HG03432 (cell line): ENCODE results near the gene CLCN2.
"Not testable (repeated sequence)": the region's sequence is repeated elsewhere in the genome, so short reads cannot be mapped to it uniquely, and the experiment has no call there.

Experiments
- ATAC-seq: cut with Tn5 transposase; IDR thresholded peaks from one replicate; pipeline ENCODE4 v1.9.1; 2021; ENCODE audit warnings: mild to moderate bottlenecking, moderate library complexity; ENCODE audit not compliant: unreplicated experiment

Gene CLCN2

DNA sequence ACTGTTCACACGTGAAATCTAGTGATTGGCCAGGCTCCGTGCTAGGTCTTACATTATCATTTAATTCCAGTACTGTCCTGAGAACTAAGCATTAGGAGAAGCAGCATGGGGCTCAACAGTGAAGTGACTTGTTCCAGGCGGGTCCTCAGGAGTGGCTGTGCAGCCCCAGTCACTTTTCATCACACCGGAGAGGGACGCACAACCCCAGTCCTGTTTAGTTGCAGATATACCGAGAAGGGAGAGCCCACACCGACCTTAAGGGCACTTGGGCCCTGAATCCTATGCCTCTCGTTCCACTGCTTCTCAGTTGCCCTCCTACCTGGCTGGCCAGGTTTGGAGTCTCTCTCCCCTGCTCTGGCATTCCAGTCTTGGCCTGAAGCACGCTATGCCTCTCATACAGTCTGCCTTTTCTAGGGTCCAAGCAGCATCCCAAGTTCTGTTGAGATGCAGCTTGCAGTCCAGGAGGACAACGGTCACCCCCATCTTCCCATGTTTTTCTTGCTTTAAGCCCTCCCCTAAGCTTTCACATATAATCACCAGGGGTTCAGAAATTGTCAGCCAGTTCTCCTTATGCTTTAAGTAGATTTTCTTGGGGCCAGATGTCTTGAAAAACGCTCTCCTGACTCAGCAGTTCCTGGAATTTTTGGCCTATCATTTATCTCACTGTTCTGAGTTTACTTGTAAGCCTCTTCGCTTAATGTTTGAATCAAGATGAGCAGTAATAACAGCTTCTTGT is 13.9 kb downstream of the CLCN2 start:
- ATAC-seq: no peak

DNA sequence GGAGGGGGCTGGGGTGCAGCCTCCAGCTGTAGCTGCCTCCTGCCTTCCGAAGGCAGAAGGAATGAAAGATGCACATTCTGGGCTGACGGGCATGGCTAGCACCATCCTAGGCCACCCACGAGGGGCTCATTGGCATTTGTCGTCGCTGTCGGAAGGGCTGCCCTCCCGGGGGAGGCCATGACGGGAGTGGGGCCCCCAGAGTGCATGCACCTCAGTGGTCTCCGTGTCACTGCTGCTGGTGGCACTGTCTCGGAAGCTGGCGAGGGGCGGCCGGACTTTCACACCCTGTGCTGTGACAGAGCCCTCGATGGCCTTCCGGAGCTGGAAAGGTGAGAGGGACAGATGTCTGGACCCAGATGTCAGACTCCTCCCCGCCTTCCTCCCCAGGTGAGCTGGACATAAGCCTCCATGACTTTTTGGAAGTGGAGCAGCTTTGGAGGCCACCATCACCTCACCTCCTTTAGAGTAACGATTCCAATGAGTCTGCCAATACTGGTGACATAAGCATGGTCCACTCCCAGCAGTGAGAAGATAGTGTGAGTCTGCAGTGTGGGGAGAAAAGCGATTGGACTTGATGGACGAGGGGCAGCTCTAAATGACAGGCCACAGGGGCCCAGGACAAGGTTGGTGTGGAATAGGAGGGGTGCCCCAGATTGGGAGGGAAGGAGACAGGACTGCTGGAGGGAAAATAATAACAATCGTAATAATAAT is 14.8 kb downstream of the CLCN2 start:
- ATAC-seq: no peak

DNA sequence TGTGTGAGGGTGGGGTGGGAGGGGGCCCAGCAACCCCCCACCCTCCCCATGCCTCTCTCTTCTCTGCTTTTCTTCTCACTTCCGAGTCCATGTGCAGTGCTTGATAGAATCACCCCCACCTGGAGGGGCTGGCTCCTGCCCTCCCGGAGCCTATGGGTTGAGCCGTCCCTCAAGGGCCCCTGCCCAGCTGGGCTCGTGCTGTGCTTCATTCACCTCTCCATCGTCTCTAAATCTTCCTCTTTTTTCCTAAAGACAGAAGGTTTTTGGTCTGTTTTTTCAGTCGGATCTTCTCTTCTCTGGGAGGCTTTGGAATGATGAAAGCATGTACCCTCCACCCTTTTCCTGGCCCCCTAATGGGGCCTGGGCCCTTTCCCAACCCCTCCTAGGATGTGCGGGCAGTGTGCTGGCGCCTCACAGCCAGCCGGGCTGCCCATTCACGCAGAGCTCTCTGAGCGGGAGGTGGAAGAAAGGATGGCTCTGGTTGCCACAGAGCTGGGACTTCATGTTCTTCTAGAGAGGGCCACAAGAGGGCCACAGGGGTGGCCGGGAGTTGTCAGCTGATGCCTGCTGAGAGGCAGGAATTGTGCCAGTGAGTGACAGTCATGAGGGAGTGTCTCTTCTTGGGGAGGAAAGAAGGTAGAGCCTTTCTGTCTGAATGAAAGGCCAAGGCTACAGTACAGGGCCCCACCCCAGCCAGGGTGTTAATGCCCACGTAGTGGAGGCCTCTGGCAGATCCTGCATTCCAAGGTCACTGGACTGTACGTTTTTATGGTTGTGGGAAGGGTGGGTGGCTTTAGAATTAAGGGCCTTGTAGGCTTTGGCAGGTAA is 15.9 kb downstream of the CLCN2 start:
- no peak for ATAC-seq

DNA sequence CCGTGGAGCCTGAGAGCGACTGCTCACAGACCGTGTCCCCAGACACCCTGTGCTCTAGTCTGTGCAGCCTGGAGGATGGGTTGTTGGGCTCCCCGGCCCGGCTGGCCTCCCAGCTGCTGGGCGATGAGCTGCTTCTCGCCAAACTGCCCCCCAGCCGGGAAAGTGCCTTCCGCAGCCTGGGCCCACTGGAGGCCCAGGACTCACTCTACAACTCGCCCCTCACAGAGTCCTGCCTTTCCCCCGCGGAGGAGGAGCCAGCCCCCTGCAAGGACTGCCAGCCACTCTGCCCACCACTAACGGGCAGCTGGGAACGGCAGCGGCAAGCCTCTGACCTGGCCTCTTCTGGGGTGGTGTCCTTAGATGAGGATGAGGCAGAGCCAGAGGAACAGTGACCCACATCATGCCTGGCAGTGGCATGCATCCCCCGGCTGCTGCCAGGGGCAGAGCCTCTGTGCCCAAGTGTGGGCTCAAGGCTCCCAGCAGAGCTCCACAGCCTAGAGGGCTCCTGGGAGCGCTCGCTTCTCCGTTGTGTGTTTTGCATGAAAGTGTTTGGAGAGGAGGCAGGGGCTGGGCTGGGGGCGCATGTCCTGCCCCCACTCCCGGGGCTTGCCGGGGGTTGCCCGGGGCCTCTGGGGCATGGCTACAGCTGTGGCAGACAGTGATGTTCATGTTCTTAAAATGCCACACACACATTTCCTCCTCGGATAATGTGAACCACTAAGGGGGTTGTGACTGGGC is 16.7 kb downstream of the CLCN2 start:
- no peak for ATAC-seq

DNA sequence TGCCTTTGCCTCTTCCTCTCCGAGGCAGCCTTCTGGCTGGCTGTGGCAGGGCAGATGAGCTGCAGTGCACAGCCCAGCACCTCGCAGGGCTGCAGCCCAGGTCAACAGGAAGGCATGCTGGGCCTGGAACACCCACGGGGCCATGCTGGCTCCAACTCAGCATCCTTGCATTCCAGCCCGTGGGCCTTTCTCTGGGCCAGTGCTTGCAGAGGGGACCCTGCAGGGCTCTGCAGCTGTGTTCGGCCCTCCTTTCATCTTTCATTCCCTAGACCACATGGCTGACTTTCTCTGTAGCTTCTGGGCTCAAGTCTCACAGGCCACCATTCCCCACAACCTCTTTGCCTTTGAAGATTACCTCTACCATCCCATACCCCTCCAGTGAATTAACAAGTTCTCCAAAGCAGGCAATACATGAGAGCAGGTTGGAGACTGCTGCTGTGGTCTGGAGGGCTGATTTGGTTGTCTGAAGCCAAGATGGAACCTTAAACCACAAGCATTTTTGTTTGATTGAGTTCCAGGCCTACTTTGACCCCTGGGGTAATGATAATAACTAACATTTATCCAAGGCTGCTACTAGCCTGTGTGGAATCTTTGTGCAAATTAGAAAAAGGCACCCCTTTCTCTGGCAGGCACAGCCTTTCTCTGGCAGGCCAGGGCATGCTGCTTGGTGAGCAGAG is 18.1 kb downstream of the CLCN2 start:
- no peak for ATAC-seq

DNA sequence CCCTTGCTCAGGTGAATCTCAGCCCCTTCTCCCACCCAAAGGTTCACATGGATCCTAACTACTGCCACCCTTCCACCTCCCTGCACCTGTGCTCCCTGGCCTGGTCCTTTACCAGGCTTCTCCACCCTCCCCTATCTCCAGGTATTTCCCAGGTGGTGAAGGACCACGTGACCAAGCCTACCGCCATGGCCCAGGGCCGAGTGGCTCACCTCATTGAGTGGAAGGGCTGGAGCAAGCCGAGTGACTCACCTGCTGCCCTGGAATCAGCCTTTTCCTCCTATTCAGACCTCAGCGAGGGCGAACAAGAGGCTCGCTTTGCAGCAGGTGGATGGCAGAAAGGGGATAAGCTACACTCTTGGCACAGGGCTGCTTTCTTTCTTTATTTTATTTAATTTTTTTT is 19.5 kb downstream of the CLCN2 start:
- ATAC-seq: no peak

DNA sequence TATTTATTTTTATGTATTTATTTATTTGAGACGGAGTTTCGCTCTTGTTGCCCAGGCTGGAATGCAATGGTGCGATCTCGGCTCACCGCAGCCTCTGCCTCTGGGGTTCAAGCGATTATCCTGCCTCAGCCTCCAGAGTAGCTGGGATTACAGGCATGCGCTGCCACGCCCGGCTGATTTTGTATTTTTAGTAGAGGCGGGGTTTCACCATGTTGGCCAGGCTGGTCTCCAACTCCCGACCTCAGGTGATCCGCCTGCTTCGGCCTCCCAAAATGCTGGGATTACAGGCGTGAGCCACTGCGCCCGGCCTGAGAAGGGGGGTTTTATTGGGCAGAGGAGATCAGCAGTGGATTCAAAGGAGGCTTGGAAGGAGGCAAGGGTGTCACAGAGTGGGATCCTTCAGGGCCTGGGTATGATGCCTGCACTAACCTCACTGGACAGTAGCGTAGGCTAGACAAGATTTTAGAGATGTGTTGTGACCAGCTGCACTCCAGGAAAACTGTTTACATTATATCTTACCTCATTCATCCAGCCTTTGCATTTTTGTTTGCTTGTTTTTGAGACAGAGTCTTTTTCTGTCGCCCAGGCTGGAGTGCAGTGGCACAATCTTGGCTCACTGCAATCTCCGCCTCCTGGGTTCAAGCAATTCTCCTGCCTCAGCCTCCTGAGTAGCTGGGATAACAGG is 21.8 kb downstream of the CLCN2 start:
- not testable (repeated sequence) for ATAC-seq

DNA sequence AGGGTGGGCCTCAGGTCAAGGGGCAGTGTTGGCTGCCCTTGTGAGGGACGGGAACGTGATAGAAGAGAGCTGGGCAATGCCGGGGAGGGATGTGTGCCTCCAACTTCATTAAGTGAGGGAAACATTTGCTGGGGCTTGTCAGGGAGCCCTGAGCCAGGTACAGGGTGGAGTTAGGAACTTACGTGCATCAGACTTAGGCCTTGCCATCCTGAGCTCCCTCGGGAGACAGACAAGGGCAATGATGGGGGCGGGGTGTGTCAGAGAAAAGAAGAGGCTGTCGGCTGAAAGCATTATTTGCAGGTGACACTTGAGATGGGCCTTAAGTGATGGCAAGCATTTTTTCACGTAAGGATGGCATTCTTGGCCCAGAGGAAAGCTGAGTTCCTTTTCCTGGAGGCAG is 22.4 kb downstream of the CLCN2 start:
- ATAC-seq: no peak

DNA sequence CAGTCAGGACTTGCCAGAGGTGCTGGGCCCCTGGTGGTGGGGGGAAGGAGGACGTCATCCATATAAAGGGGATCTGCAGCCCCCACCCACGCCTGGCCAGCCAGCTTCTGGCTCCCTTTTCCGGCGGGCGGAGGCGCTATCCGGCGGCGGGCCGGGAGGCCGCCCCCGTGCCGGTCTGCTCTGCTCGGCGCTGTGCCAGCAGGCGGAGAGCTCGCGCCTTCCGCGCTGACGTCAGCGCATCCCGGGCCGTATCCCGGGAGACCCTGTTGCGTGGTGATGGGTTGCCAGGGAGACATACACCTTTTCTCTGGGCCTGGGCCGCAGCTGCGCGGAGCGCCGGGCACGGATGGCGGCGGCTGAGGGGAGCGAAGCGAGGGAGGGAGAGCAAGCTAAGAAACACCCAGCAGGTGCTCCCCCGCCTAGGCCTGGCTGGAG is 22.9 kb downstream of the CLCN2 start:
- no peak for ATAC-seq

DNA sequence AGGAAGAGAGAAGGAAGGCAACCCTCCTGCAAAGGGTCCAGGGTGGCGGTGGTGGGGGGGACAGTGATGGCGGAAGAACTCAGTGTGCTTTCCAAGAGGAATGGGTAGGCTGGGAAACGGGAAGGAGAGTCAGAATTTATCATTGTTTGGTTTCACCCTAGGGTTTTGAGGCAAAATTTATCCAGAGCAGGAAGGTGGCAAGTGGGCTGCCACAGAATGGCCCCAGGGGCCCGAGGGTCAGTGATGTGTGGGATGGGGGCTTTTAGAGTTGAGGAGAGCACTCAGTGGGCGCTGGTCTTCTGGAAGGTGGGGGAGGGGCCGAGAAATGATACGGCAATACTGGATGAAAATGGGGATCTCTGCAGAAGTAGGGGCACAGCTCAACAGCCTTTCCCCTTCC is 23.4 kb downstream of the CLCN2 start:
- ATAC-seq: no peak

DNA sequence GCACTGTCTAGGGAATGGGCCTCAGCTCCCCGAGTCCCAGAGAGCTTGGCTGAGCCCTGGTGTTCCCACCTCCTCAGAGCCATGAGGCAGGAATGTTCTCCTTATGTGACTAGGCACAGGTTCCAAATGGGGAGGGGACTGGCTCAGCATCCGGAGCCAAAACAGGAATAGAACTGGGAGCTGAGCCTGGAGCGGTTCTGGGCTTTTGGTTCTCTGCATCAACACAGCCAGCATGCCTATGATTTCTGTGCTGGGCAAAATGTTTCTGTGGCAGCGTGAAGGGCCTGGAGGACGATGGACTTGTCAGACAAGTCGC is 24.0 kb downstream of the CLCN2 start, which contains the start of gene FAM131A:
FAM131A (plus strand) TSS at position 202 of the 316 bp plus-strand sequence; CDS start at position 233, 31 bp downstream.
- no peak for ATAC-seq

DNA sequence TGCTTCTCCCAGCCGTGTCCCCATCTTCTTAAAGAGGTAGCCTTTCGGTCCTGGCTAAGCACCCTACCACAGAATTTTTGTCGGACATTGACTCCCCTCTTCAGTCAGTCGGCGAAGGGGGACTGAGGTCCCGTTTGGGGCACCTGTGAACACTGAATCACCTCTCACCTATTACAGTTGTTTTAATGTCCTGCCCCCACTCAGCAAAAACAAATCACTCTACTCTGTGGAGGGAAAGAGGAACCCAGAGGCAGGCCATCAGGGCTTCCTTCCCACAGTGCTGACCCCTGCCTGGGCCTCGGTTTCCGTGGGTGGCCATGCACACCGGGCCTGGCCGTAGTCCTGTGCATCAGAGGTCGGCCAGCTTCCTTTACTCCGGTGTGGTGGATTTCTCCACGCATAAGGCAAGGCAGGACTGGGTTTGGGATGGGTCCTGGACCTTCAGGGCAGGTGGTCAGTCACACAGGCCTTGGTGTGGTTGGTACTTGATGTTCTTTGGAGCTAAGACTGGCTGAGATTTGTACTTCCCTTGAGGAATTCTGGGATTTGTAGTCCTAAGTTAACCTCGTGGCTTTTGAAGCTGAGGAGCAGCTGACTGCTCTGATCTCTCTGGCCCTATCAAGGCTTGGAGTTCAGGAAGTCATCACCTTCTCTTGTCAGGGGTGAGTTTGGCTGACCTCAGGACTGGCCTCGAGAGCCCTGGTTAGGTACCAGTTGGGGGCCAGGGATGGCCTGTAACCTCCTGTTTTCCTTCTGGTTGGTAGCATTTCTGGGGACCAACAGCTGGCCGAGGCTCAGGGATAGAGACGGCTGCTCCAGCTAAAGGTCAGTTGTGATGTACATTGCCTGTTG is 24.6 kb downstream of the CLCN2 start:
- ATAC-seq: no peak

DNA sequence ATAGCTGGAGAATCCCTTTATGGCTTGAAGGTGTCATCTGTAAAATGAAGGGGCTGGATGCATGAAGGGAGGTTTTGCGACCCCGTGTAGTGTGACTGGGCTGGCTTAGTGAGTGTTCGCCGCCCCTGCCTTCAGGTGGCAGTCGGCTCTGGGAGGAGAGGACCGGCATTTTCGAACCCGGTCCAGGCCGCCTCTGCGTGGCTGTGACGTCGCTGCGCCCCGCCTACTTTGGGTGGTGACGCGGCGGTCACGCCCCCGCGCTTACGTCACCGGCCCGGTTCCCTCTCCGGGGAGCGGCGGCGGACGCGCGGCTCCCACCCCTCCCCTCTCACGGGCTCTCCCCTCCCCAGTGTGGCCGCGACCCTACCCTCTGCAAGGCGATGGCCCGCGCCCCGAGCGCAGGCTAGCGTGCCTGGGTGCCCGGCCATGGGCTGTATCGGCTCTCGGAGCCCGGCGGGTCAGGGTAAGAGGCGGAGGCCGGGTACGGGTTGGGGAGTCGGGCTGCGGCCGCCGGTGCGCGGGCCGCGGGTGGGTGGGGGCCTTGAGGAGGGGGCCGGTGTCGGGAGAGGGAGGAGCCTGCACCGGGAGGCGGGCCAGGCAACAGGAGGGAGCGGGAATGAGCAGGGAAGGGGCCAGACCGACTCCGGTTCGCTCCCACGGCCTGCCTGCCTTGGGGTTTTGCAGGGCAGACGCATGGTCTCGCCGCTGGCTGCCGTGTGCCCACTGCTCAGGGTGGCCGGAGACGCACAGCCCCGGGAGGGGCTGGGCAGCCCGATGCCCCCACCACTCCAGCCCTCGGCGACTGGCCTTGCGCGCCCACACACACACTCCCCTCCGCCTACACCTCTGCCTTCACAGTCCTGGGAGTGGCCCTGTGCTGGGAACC is 25.5 kb downstream of the CLCN2 start:
- peak; percentile 84 for ATAC-seq

DNA sequence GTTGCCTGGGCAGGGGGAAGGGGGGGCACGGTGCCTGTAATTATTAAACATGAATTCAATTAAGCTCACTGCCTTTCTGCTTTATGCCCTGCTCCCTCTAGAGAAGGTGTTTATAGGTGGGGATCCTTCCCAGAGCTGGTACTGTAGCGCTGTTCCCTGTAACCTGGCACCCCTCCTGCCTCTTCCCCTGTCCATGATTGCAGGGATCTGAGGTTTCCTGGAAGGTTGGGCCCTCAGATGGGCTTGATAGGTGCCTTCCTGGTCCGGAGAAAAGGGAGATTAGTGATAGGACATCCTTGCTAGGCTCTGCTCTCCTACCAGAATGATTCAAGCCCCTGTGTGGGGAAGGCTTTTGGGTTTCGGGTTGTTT is 26.1 kb downstream of the CLCN2 start:
- peak; percentile 4 for ATAC-seq

DNA sequence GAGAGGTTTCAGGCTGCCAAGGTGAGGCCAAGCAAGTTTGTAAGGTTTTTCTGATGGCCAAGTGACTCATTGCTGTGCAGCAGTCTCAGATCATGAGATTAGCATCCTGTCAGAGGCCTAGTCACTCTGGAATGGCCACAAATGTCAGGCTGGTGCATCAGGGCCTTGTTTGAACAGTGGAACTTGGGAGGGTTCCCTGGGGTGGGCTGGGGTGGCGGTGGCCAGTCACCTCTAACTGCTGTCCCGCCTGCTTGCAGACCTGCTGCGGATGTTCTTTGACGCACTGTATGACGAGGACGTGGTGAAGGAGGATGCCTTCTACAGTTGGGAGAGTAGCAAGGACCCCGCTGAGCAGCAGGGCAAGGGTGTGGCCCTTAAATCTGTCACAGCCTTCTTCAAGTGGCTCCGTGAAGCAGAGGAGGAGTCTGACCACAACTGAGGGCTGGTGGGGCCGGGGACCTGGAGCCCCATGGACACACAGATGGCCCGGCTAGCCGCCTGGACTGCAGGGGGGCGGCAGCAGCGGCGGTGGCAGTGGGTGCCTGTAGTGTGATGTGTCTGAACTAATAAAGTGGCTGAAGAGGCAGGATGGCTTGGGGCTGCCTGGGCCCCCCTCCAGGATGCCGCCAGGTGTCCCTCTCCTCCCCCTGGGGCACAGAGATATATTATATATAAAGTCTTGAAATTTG is 26.8 kb downstream of the CLCN2 start:
- ATAC-seq: no peak

DNA sequence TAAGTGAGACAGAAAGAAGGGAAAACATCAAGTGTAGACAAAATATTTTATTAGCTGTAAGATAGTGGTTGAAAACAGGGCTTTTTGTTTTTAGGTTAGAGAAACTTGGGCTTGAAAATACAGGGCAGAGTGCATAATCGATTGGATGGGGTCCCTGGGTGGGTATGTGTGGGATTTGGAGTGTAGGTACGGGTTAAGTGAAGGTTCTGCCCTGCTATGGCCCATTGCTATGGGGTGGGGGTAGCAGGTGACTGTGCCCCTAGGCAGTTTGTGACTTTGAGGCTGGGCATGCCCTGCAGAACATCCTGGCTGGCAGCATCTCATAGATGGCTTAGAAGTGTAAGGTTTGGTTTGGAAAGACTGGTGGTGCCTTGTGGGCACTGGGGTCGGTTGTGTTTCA is 27.7 kb downstream of the CLCN2 start:
- no peak for ATAC-seq

DNA sequence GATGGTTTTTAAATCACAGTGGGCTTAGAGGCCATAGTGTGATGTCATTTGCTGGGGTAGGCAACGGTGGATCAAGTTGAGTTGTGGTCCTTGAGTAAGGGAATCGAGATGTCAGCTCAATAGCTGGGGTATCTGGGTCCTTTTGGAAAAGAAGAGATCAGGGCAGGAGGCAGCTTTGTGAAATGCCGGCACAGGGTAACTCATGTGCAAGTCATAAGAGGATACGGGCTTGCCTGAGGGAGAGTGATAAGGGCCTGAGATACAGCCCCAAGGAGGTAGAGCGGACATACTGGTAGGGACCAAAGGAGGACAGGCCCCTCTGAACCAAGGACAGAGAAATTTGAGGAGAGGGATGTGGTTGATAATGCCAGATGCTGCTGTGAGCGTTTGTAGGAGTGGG is 28.2 kb downstream of the CLCN2 start:
- no peak for ATAC-seq
